GM18498 (cell line): ENCODE data around the gene CLPTM1L.

ENCODE experiments used
- ATAC-seq: cut with Tn5 transposase; IDR thresholded peaks from one replicate; pipeline ENCODE4 v1.9.1; 2021; ENCODE audit warnings: mild to moderate bottlenecking, moderate library complexity; ENCODE audit not compliant: unreplicated experiment

Gene CLPTM1L

GRCh38 chr5:1344975-1345838, at the start of gene CLPTM1L:
CLPTM1L (minus strand) TSS chr5:1345099; CDS start chr5:1344841, 258 bp downstream.
- peak; percentile 84 for ATAC-seq

GRCh38 chr5:1393571-1394501, 48.9 kb upstream of the CLPTM1L start:
- ATAC-seq: no peak

DNA sequence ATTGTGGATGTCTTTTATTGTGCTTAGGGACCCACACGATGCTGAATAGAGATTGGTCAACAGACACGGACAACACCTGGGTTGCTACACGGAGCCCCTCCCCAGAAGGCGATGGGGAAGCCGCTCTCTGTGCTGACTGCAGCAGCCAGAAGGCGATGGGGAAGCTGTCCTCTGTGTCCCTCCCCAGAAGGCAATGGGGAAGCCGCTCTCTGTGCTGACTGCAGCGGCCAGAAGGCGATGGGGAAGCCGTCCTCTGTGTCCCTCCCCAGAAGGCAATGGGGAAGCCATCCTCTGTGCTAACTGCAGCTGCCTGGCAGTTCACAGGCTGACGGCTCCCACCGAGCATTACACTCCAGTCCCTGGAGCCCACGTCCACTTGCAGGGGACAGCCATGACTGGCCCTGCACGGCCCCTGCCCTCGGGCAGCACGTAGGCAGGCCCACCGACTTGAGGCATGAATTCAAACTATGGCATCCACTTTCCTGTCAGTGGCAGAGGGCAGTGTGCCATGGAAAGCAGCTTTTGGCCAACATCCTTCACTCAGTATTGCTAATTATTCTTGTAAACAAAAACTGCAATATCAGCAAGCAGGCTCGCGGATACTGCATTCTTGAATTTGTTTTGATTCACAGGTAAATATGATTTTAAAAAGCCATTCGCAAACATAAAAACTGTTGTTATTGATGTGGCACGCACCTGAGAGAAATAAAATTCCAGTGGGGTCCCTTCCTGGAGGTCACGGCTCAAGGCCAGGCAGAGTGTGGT, 48.1 kb upstream of the CLPTM1L start:
- no peak for ATAC-seq

GRCh38 chr5:1392261-1392660, 47.4 kb upstream of the CLPTM1L start:
- ATAC-seq: no peak

DNA sequence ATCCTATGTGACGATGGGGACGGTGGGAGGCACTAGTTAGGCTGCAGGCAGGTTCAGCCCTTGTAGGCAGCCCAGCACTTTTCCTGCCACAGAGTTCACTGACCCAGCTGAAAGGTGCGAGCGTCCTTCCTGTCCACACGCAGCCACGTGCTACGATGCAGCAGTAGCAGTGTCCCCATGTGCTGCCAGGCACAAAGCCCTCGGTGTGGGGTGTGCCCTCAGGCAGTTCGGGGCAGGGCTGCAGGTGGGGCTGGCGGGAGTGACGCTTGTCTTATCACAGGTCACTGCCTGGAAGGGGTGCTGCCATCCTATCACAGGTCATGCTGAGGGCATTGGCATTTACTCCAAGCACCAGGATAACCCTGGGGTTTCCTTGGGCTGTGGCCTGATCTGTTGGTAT, 46.8 kb upstream of the CLPTM1L start:
- no peak for ATAC-seq

DNA sequence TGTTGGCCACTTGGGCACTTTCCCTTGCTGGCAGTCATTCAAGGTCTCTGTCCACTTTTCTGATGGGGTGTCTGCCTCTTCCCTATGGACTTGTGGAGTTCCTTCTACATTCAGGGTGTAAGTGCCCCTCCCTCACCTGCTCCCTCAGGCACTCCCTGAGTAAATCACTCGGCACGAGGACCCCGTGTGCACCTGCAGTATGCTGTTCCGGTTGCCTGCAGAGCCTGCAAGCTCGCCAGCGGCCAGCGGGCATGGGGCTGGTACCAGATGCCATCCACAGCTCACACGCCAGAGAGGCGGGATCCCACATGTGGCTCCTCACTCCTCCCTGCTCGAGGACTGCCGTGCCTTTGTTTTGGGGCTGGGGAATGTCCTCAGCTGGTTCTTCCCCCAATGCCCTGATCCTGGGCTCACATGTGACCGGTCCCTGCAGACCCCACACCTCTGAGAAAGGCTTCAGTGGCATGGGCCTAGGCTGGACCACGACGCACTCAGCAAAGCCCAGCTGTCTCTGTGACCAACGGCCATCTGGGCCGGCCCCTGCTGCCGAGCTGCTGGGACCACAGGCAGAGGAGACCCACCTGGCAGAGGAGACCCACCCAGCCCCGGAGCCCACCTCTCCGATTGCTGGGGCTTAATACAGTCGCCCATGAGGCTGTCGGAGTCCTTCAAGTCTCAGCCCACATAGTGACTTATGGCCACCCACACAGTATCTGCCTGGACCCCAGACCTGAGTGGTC, 46.1 kb upstream of the CLPTM1L start:
- no peak for ATAC-seq

- ATAC-seq: no peak
These were observed 45.4 kb upstream of the CLPTM1L start for GRCh38 chr5:1390333-1390732.

GRCh38 chr5:1388383-1388967, 43.6 kb upstream of the CLPTM1L start:
- ATAC-seq: no peak

GRCh38 chr5:1387876-1388275, 43.0 kb upstream of the CLPTM1L start:
- ATAC-seq: no peak

GRCh38 chr5:1387059-1387755, 42.3 kb upstream of the CLPTM1L start:
- no peak for ATAC-seq

DNA sequence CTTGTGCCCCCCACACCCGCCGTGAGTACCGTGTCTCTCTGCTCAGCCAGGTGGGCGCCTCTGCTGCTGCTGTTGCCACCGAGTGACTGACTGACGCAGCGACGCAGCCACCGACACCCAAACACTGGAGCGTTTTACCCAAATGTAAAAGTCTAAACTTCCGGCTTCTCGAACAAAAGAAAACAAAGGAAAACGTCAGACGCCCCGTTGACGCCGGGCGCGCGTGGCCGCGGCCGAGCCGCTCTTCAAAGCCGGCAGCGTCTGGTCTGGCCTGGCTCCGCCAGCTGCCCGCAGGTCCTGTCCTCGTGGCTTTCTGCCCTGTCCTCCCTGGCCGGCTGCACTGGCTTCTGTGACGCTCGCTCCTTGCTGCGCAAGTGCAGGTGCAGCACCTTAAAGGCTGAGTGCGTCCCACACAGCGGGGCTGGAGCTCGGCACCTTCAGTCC, 41.4 kb upstream of the CLPTM1L start:
- ATAC-seq: peak; percentile 50

DNA sequence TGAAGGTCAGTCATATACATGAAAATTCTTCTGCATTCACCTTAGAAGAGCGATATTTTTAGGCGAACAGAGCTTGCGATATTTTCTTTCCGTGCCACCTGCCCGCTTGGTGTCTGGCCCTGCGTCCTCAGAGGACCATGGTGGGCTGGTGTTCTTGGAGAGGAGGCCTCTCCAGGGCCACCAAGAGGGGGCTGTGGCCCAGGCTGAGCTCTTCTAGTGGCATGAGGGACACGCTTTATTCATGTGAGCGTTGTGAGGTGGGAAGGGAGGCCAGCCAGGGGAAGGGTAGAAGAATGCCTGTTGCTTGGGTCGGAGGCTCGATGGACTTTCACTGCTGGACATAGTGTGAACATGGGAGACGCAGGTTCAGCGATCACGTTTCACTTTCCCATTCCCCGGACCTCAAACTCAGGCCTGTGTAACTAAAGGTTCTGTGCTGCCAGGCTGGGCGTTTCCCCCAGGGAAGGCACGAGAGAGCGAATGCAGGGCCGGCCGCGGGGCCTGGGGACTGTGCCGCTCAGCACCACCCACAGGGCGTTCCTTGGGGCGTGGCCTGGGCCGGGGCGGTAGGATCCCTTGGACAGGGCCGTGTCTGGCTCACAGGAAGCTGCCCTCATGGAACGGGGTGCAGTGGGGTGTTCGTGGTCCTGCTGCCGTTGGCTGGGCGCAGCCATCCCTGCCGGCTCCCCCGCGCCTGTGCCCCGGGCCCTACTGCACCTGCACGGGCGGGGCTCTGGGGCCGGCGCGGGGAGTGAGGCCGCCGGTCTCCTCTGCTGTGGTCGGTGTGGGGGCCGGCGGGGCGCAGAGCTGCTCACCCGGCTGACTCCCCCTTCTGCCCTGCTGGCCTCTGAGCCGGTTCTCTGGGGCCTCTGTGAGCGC, 40.7 kb upstream of the CLPTM1L start:
- ATAC-seq: peak; percentile 95

DNA sequence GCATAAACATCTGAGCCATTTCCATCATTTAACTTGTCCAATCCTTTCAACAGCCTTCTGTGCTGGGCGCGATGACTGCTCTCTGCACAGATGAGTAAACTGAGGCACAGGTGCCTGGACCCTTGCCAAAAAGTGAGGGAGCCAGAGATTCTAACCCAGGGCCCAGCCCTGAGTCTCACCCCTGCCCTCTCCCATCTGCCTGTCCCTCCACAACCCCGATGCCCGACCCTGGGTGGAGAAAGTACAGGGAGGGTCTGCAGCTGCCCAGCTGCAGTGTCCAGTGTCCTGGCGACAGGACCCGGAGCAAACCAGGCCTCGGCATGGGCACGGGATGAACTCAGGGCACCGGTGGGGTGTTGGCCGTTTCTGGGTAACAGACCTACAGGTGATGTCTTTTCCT, 39.6 kb upstream of the CLPTM1L start:
- no peak for ATAC-seq

- ATAC-seq: no peak
These were observed 39.0 kb upstream of the CLPTM1L start for GRCh38 chr5:1383886-1384401.

GRCh38 chr5:1383344-1383743, 38.4 kb upstream of the CLPTM1L start:
- no peak for ATAC-seq

- no peak for ATAC-seq
These were observed 37.4 kb upstream of the CLPTM1L start for GRCh38 chr5:1382248-1382700.

GRCh38 chr5:1381370-1382247, 36.7 kb upstream of the CLPTM1L start:
- ATAC-seq: no peak
